Measurements from ENCODE around the gene NFAM1.

DNA sequence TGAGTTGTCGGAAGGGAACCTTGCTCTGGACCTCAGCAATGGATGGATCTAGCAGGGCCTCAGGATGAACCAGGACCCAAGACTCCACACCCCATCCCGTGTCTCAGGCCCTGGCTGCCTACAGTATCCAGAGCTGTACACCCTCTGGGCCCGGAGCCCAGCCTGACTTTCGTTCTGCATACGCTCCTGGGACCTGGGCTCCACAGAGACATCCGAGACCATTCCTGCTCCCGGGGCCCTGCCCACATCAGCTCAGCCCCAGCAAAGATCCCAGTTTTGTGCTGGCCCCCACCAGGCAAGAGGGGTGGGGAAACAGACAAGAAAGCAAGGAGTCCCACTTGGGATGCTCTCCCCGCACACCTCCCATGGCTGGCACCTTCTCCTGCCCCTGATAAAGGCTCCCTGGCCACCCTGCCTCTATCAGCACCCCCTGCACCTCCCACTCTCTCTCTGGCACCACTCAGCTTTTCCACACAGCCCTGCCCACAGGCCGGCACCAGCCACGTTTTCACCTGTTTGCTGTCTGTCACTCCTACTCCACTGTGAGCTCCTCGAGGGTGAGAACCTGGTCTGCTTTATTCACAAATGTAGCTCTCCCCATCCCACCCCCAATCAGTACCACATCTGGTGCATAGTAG is 97.2 kb downstream of the NFAM1 start:
- TF ChIP-seq, protein P1, sequence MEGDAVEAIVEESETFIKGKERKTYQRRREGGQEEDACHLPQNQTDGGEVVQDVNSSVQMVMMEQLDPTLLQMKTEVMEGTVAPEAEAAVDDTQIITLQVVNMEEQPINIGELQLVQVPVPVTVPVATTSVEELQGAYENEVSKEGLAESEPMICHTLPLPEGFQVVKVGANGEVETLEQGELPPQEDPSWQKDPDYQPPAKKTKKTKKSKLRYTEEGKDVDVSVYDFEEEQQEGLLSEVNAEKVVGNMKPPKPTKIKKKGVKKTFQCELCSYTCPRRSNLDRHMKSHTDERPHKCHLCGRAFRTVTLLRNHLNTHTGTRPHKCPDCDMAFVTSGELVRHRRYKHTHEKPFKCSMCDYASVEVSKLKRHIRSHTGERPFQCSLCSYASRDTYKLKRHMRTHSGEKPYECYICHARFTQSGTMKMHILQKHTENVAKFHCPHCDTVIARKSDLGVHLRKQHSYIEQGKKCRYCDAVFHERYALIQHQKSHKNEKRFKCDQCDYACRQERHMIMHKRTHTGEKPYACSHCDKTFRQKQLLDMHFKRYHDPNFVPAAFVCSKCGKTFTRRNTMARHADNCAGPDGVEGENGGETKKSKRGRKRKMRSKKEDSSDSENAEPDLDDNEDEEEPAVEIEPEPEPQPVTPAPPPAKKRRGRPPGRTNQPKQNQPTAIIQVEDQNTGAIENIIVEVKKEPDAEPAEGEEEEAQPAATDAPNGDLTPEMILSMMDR (IDR thresholded peaks at IDR 0.05), result no peak
- TF ChIP-seq POLR2A (IDR thresholded peaks at IDR 0.05), result no peak
- no peak for TF ChIP-seq POLR2AphosphoS5 (IDR thresholded peaks at IDR 0.05)
- TF ChIP-seq EP300 (IDR thresholded peaks at IDR 0.05), result no peak
